ENCODE data around the gene MARCO.

The MARCO gene

DNA sequence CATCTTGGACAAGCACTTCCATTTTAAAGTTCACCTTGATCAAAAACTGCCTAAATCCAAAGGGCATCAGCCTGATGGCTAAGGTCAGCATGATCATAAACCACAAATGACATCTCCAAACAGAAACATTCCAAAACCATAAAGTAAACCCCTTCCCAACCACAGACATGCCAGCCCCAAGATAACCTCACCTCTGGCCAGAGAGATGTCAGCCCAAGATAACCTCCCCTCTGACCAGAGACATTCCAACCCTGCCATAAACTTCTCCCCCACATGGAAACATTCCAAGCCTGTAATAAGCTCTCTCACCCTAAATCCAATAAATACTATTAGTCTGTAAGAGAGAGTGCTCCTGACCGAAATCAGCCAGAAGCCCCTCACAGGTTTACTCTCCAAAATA, 18.6 kb upstream of the MARCO start:
- no peak for TF ChIP-seq POU6F1 (CRISPR knock-in tag; IDR thresholded peaks at IDR 0.05; ENCODE audit: borderline replicate concordance, low read depth)
- no peak for TF ChIP-seq TOX (CRISPR knock-in tag; IDR thresholded peaks at IDR 0.05; ENCODE audit: borderline replicate concordance)
- TF ChIP-seq SNAI2 (CRISPR knock-in tag; IDR thresholded peaks at IDR 0.05) = no peak
- no peak for TF ChIP-seq ZNF70 (CRISPR knock-in tag; IDR thresholded peaks at IDR 0.05)
- TF ChIP-seq ZC3H10 (CRISPR knock-in tag; IDR thresholded peaks at IDR 0.05) = no peak
- no peak for TF ChIP-seq CSRNP3 (CRISPR knock-in tag; IDR thresholded peaks at IDR 0.05)
- no peak for ATAC-seq

GRCh38 chr2:118925476-118925875, 16.5 kb upstream of the MARCO start:
- ATAC-seq = no peak
- no peak for TF ChIP-seq SNAI2 (CRISPR knock-in tag; IDR thresholded peaks at IDR 0.05)
- no peak for TF ChIP-seq ARNTL (CRISPR knock-in tag; IDR thresholded peaks at IDR 0.05; ENCODE audit: borderline replicate concordance, low read depth)
- TF ChIP-seq CREB5 (CRISPR knock-in tag; IDR thresholded peaks at IDR 0.05; ENCODE audit: low read depth) = no peak
- no peak for TF ChIP-seq PPARA (CRISPR knock-in tag; IDR thresholded peaks at IDR 0.05; ENCODE audit: borderline replicate concordance)
- no peak for TF ChIP-seq ZNF8 (CRISPR knock-in tag; IDR thresholded peaks at IDR 0.05)
- no peak for TF ChIP-seq ISL1 (CRISPR knock-in tag; IDR thresholded peaks at IDR 0.05)
- no peak for TF ChIP-seq TCF4 (CRISPR knock-in tag; IDR thresholded peaks at IDR 0.05; ENCODE audit: borderline replicate concordance)
- TF ChIP-seq CSDC2 (CRISPR knock-in tag; IDR thresholded peaks at IDR 0.05) = no peak
- no peak for TF ChIP-seq ZNF70 (CRISPR knock-in tag; IDR thresholded peaks at IDR 0.05)
- TF ChIP-seq PATZ1 (CRISPR knock-in tag; IDR thresholded peaks at IDR 0.05; ENCODE audit: borderline replicate concordance) = no peak
- no peak for TF ChIP-seq CSRNP3 (CRISPR knock-in tag; IDR thresholded peaks at IDR 0.05)
- TF ChIP-seq ZNF565 (CRISPR knock-in tag; conservative IDR thresholded peaks at IDR 0.05; ENCODE audit: low read depth) = no peak
- no peak for TF ChIP-seq TOX (CRISPR knock-in tag; IDR thresholded peaks at IDR 0.05; ENCODE audit: borderline replicate concordance)
- TF ChIP-seq POU6F1 (CRISPR knock-in tag; IDR thresholded peaks at IDR 0.05; ENCODE audit: borderline replicate concordance, low read depth) = no peak
- no peak for TF ChIP-seq OSR1 (CRISPR knock-in tag; IDR thresholded peaks at IDR 0.05)
- TF ChIP-seq RARB (CRISPR knock-in tag; IDR thresholded peaks at IDR 0.05) = no peak
- no peak for TF ChIP-seq ZC3H10 (CRISPR knock-in tag; IDR thresholded peaks at IDR 0.05)
- TF ChIP-seq, protein P1, sequence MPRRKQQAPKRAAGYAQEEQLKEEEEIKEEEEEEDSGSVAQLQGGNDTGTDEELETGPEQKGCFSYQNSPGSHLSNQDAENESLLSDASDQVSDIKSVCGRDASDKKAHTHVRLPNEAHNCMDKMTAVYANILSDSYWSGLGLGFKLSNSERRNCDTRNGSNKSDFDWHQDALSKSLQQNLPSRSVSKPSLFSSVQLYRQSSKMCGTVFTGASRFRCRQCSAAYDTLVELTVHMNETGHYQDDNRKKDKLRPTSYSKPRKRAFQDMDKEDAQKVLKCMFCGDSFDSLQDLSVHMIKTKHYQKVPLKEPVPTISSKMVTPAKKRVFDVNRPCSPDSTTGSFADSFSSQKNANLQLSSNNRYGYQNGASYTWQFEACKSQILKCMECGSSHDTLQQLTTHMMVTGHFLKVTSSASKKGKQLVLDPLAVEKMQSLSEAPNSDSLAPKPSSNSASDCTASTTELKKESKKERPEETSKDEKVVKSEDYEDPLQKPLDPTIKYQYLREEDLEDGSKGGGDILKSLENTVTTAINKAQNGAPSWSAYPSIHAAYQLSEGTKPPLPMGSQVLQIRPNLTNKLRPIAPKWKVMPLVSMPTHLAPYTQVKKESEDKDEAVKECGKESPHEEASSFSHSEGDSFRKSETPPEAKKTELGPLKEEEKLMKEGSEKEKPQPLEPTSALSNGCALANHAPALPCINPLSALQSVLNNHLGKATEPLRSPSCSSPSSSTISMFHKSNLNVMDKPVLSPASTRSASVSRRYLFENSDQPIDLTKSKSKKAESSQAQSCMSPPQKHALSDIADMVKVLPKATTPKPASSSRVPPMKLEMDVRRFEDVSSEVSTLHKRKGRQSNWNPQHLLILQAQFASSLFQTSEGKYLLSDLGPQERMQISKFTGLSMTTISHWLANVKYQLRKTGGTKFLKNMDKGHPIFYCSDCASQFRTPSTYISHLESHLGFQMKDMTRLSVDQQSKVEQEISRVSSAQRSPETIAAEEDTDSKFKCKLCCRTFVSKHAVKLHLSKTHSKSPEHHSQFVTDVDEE (CRISPR knock-in tag; IDR thresholded peaks at IDR 0.05) = no peak
- TF ChIP-seq ZFP3 (CRISPR knock-in tag; IDR thresholded peaks at IDR 0.05) = no peak

All from SK-N-SH treated with all-trans-retinoic acid at 6 μM for 48 hours (cell line).